GM18519 (cell line): ENCODE measurements around the gene SYNE4.
A peak's percentile ranks its signal among the peaks of the same experiment; 100 is the strongest.
"Not testable (repeated sequence)": the region's sequence is repeated elsewhere in the genome, so short reads cannot be mapped to it uniquely, and the experiment has no call there.

Experiments used
- ATAC-seq: cut with Tn5 transposase; IDR thresholded peaks from one replicate; pipeline ENCODE4 v1.9.1; 2021; ENCODE audit warnings: mild to moderate bottlenecking, moderate library complexity; ENCODE audit not compliant: unreplicated experiment, low FRiP score

SYNE4 gene, protein sequence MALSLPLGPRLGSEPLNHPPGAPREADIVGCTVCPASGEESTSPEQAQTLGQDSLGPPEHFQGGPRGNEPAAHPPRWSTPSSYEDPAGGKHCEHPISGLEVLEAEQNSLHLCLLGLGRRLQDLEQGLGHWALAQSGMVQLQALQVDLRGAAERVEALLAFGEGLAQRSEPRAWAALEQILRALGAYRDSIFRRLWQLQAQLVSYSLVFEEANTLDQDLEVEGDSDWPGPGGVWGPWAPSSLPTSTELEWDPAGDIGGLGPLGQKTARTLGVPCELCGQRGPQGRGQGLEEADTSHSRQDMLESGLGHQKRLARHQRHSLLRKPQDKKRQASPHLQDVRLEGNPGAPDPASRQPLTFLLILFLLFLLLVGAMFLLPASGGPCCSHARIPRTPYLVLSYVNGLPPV

GRCh38 chr19:36008336-36008978, at the start of gene SYNE4:
Gene SYNE4 (minus strand): TSS chr19:36008813. CDS start chr19:36008681, 132 bp downstream.
- no peak for ATAC-seq

GRCh38 chr19:36054733-36055686, 46.4 kb upstream of the SYNE4 start, which contains the start of gene WDR62:
Gene WDR62 (plus strand): TSS chr19:36054897. CDS start chr19:36054972, 75 bp downstream.
- peak; percentile 57 for ATAC-seq

DNA sequence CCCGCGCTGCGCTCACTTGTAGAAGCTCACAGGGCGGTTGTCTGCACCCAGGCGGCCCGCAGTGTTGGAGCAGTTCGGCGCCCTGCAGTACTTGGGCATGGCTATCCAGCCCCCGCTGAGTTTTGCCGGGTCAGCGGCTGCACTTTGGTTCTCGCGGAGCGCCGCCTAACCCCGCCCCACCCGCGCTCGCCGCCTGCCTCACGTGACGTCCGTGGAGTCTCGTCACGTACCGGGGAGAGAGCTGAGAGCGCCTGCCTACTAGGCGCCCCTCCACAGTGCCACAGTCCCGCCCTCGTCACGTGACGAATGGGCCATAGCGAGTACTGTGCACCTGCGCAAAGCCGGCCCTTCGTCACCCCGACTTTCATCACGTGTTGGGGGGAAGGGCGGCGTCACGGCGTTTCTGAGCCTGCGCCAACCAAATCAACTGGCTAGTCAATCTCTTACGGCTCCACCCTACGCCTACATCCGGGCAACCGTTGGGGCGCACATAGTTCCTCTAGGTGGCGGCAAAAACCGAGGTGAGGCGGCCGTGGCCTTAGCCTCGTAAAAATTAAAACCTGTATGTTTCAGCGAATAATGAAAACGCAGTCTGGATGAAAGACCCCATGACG, 45.6 kb upstream of the SYNE4 start, which contains the start of gene THAP8:
Gene THAP8, minus strand, starts transcription at position 167 of the 614 bp plus-strand sequence. Its CDS starts 68 bp downstream, at position 99.
- peak; percentile 64 for ATAC-seq

DNA sequence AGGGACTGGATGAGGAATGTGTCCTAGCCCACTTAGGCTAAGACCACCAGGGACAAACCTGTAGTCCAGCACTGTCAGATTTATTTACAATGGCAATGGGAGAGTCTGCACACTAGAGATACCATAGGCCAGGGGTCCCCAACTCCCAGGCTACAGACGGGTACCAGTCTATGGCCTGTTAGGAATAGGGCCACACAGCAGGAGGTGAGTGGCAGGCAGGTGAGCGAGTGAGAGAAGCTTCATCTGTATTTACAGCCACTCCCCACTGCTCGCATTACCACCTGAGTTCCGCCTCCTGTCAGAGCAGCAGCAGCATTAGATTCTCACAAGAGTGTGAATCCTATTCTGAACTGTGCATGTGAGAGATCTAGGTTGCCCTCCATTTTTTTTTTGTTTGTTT, 43.0 kb upstream of the SYNE4 start:
- ATAC-seq, result no peak

GRCh38 chr19:36051236-36051635, 42.6 kb upstream of the SYNE4 start:
- ATAC-seq, result no peak

GRCh38 chr19:36049080-36049698, 40.6 kb upstream of the SYNE4 start:
- no peak for ATAC-seq

GRCh38 chr19:36047835-36048234, 39.2 kb upstream of the SYNE4 start:
- no peak for ATAC-seq

- no peak for ATAC-seq
Measured at GRCh38 chr19:36046443-36047050, 37.9 kb upstream of the SYNE4 start.

DNA sequence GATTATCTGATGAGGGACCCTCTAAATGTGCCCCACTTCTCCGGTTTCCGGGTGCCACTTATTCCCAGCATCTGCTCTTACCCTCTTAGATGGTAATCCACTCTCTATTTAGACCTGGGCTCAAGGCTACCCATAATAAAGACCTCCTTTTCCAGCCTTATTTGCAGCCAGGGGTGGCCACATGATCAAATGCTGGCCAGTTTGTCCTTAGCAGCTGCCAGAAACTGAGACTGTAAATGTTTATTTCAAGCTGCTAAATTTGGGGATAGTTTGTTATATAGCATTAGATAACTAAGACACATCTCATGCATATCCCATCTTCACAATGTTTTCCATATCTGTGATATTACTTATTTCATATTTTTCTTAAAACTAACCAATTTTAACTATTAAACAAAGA, 35.3 kb upstream of the SYNE4 start:
- ATAC-seq, result no peak

DNA sequence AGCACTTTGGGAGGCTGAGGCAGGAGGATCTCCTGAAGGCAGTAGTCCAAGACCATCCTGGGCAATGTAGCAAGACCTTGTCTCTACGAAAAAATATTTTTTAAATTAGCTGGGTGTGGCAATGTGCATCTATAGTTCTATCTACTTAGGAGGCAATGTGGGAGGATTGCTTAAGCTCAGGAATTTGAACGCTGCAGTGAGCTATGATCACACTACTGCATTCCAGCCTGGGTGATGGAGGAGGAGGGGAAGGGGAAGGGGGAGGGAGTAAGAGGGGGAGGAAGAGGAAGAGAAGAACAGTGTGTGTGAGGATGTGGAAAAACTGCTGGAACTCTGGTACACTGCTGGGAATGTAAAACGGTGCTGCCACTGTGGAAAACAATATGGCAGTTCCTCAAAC, 33.2 kb upstream of the SYNE4 start:
- ATAC-seq, result no peak

DNA sequence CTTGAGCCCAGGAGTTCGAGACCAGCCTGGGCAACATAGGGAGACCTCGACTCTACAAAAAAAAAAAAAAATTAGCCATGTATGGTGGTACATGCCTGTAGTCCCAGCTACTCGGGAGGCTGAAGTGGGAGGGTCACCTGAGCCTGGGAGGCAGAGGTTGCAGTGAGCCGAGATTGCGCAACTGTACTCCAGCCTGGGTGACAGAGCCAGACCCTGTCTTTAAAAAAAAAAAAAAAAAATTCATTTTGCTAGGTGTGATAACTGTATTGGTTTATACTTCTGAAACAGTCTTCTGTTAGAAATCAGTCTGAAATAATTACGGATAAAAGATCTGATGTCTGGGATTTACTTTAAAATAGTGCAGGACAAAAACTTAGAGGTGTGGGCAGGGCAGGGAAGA, 32.5 kb upstream of the SYNE4 start:
- ATAC-seq, result not testable (repeated sequence)

- no peak for ATAC-seq
Measured at GRCh38 chr19:36040495-36040894, 31.9 kb upstream of the SYNE4 start.

- no peak for ATAC-seq
Measured at GRCh38 chr19:36032251-36033104, 23.9 kb upstream of the SYNE4 start, which contains the start of gene CLIP3. Gene CLIP3 (minus strand): TSS chr19:36032873. CDS start chr19:36032357, 516 bp downstream.

DNA sequence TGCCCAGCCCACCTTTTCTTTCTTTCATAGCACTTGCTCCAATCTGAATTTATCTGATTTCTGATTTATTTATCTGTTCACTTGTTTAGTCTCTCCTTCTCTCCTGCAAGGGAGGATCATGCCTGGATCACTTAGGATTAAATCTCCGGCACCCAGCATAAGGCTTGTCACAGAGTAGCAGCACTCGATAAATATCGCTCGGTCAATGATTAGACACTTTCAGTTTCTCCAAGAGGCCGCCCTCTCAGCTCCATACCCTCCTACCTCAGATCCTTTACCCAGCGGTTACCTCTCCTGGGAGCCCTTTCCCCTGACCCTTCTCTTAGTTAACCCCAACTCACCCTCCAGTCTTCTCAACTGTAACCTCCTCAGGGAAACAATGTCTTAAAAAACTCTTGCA, 22.7 kb upstream of the SYNE4 start:
- ATAC-seq, result no peak

DNA sequence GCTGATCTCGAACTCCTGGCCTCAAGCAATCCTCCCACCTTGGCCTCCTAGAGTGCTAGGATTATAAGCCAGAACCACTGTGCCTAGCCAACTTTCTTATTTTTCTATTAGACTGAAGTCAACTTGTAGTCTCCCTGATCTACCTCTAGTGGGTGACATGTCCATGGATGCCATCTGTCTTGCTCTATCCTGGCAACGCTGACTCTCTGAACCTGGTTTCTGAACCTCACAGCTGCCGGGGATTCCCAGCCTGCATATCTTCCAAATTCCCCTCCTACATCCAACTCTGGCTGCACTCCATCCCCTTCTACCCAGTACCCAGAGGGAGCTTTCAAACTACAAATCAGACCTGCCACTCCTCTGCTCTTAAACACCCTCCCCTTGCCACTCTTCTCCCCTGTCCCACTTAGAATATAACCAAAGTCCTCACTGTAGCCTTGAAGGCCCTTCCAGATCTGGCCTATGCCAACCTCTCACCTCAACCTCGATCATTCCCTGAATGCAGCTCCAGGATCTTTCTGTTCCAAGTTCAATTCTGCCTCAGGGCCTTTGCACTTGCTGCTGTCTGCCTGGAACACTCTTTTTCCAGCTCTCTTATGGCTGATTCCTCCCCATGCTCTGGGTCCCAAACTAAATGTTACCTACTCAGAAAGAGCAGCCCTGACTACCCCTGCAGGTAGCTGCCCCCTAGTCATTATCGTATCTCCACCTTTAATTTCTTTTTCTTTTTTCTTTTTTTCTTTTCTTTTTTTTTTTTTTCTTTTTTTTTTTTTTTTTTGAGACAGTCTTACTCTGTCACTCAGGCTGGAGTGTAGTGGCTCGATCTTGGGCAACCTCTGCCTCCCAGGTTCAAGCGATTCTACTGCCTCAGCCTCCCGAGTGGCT, 21.9 kb upstream of the SYNE4 start:
- no peak for ATAC-seq

DNA sequence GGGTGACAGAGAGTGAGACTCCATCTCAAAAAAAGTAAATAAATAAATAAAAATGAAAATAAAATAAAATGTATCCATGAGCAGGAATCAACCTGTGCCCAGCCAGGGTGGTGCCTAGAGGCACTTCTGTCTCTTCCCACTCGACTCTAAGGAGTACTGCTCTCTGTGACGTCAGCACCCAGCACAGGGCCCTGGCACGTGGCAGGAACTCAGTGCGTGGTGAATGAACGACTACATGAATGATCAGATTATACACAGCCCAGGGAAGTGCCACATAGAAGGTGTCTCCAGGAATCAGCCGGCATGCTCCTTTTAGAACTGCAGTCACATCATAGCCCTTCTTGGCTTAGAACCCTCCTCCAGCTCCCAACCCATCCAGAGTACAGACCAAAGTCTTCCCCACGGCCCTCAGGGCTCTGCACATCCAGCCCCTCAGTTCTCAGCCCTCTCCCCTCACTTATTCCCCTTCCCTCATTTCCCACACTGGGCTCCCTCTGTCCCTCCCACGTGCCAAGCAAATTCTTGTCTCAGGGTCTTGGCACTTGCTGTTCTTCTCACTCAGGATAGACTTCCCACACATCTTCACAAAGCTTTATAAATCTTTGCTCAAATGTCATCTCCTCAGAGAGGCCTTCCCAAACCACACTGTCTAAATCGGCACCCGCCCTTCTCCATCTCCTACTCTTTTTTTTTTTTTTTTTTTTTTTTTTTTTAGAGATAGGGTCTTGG, 19.9 kb upstream of the SYNE4 start:
- ATAC-seq, result no peak

GRCh38 chr19:36027696-36028095, 19.1 kb upstream of the SYNE4 start:
- no peak for ATAC-seq
